Measurements from ENCODE around the gene APBB2.

APBB2 gene

GRCh38 chr4:40890764-40891163 is 323.6 kb downstream of the APBB2 start:
- H3K4me3 ChIP-seq (ENCODE audit: low read length) = no peak overlapping the region
- H3K27me3 ChIP-seq (ENCODE audit: control insufficient read depth, insufficient read depth, low read length) = no peaks in the 10 kb centered on the region
- H3K9ac ChIP-seq (ENCODE audit: low read length) = no peak overlapping the region
- no peaks in the 10 kb centered on the region for H3K36me3 ChIP-seq (ENCODE audit: control insufficient read depth, low read depth, low read length)
- no peaks in the 10 kb centered on the region for H3K9me3 ChIP-seq (ENCODE audit: control insufficient read depth, low read depth, low read length)
- H3K27ac ChIP-seq (ENCODE audit: low read length) = no peak overlapping the region
- no peaks in the 10 kb centered on the region for H3K4me1 ChIP-seq (ENCODE audit: control insufficient read depth, low read depth, low read length)

GRCh38 chr4:40890199-40890598 is 324.1 kb downstream of the APBB2 start:
- Histone ChIP-seq H3K36me3 (ENCODE audit: control insufficient read depth, low read depth, low read length) (no peaks in the 10 kb centered on the region), H3K27ac (ENCODE audit: low read length) (no peak overlapping the region), H3K27me3 (ENCODE audit: control insufficient read depth, insufficient read depth, low read length) (no peaks in the 10 kb centered on the region)

GRCh38 chr4:40888933-40889332 is 325.4 kb downstream of the APBB2 start:
- no peak overlapping the region for H3K4me3 ChIP-seq (ENCODE audit: low read length)
- H3K27ac ChIP-seq (ENCODE audit: low read length) = no peak overlapping the region
- H3K9ac ChIP-seq (ENCODE audit: low read length) = no peak overlapping the region
- H3K9me3 ChIP-seq (ENCODE audit: control insufficient read depth, low read depth, low read length) = no peaks in the 10 kb centered on the region
- H3K27me3 ChIP-seq (ENCODE audit: control insufficient read depth, insufficient read depth, low read length) = no peaks in the 10 kb centered on the region
- no peaks in the 10 kb centered on the region for H3K36me3 ChIP-seq (ENCODE audit: control insufficient read depth, low read depth, low read length)
- no peaks in the 10 kb centered on the region for H3K4me1 ChIP-seq (ENCODE audit: control insufficient read depth, low read depth, low read length)

More at GRCh38 chr4:40890199-40890598, 324.1 kb downstream of the APBB2 start:
- Histone ChIP-seq H3K4me1 (ENCODE audit: control insufficient read depth, low read depth, low read length) (no peaks in the 10 kb centered on the region), H3K9me3 (ENCODE audit: control insufficient read depth, low read depth, low read length) (no peaks in the 10 kb centered on the region), H3K4me3 (ENCODE audit: low read length) (no peak overlapping the region), H3K9ac (ENCODE audit: low read length) (no peak overlapping the region)

- Histone ChIP-seq H3K27ac (ENCODE audit: low read length) (no peak overlapping the region), H3K27me3 (ENCODE audit: control insufficient read depth, insufficient read depth, low read length) (no peaks in the 10 kb centered on the region), H3K4me3 (ENCODE audit: low read length) (no peak overlapping the region), H3K36me3 (ENCODE audit: control insufficient read depth, low read depth, low read length) (no peaks in the 10 kb centered on the region), H3K9ac (ENCODE audit: low read length) (no peak overlapping the region), H3K9me3 (ENCODE audit: control insufficient read depth, low read depth, low read length) (no peaks in the 10 kb centered on the region), H3K4me1 (ENCODE audit: control insufficient read depth, low read depth, low read length) (no peaks in the 10 kb centered on the region)
Measured at GRCh38 chr4:40887764-40888131, 326.6 kb downstream of the APBB2 start.

- H3K9me3 ChIP-seq (ENCODE audit: control insufficient read depth, low read depth, low read length) = no peaks in the 10 kb centered on the region
- no peak overlapping the region for H3K4me3 ChIP-seq (ENCODE audit: low read length)
- H3K27ac ChIP-seq (ENCODE audit: low read length) = no peak overlapping the region
- no peaks in the 10 kb centered on the region for H3K36me3 ChIP-seq (ENCODE audit: control insufficient read depth, low read depth, low read length)
- H3K27me3 ChIP-seq (ENCODE audit: control insufficient read depth, insufficient read depth, low read length) = no peaks in the 10 kb centered on the region
- no peaks in the 10 kb centered on the region for H3K4me1 ChIP-seq (ENCODE audit: control insufficient read depth, low read depth, low read length)
- H3K9ac ChIP-seq (ENCODE audit: low read length) = no peak overlapping the region
Measured at GRCh38 chr4:40886931-40887763, 327.2 kb downstream of the APBB2 start.

GRCh38 chr4:40881851-40882250 is 332.5 kb downstream of the APBB2 start:
- no peaks in the 10 kb centered on the region for H3K9me3 ChIP-seq (ENCODE audit: control insufficient read depth, low read depth, low read length)
- H3K27ac ChIP-seq (ENCODE audit: low read length) = no peak overlapping the region
- H3K4me3 ChIP-seq (ENCODE audit: low read length) = no peak overlapping the region
- no peaks in the 10 kb centered on the region for H3K27me3 ChIP-seq (ENCODE audit: control insufficient read depth, insufficient read depth, low read length)
- no peak overlapping the region for H3K9ac ChIP-seq (ENCODE audit: low read length)
- no peaks in the 10 kb centered on the region for H3K4me1 ChIP-seq (ENCODE audit: control insufficient read depth, low read depth, low read length)
- H3K36me3 ChIP-seq (ENCODE audit: control insufficient read depth, low read depth, low read length) = no peaks in the 10 kb centered on the region

GRCh38 chr4:40881096-40881495 is 333.2 kb downstream of the APBB2 start:
- Histone ChIP-seq H3K9me3 (ENCODE audit: control insufficient read depth, low read depth, low read length) (no peaks in the 10 kb centered on the region), H3K9ac (ENCODE audit: low read length) (no peak overlapping the region), H3K4me1 (ENCODE audit: control insufficient read depth, low read depth, low read length) (no peaks in the 10 kb centered on the region), H3K27ac (ENCODE audit: low read length) (no peak overlapping the region), H3K4me3 (ENCODE audit: low read length) (no peak overlapping the region), H3K36me3 (ENCODE audit: control insufficient read depth, low read depth, low read length) (no peaks in the 10 kb centered on the region), H3K27me3 (ENCODE audit: control insufficient read depth, insufficient read depth, low read length) (no peaks in the 10 kb centered on the region)

GRCh38 chr4:40878548-40879055 is 335.7 kb downstream of the APBB2 start:
- Histone ChIP-seq H3K27ac (ENCODE audit: low read length) (no peak overlapping the region), H3K27me3 (ENCODE audit: control insufficient read depth, insufficient read depth, low read length) (no peaks in the 10 kb centered on the region), H3K9ac (ENCODE audit: low read length) (no peak overlapping the region), H3K9me3 (ENCODE audit: control insufficient read depth, low read depth, low read length) (no peaks in the 10 kb centered on the region), H3K36me3 (ENCODE audit: control insufficient read depth, low read depth, low read length) (no peaks in the 10 kb centered on the region), H3K4me3 (ENCODE audit: low read length) (no peak overlapping the region), H3K4me1 (ENCODE audit: control insufficient read depth, low read depth, low read length) (peaks cover 9% of the 10 kb centered on the region)

GRCh38 chr4:40877081-40877480 is 337.3 kb downstream of the APBB2 start:
- Histone ChIP-seq H3K36me3 (ENCODE audit: control insufficient read depth, low read depth, low read length) (no peaks in the 10 kb centered on the region), H3K4me1 (ENCODE audit: control insufficient read depth, low read depth, low read length) (peaks cover 9% of the 10 kb centered on the region), H3K27me3 (ENCODE audit: control insufficient read depth, insufficient read depth, low read length) (no peaks in the 10 kb centered on the region), H3K27ac (ENCODE audit: low read length) (no peak overlapping the region), H3K9ac (ENCODE audit: low read length) (no peak overlapping the region), H3K9me3 (ENCODE audit: control insufficient read depth, low read depth, low read length) (no peaks in the 10 kb centered on the region), H3K4me3 (ENCODE audit: low read length) (no peak overlapping the region)

GRCh38 chr4:40875507-40876150 is 338.7 kb downstream of the APBB2 start:
- H3K9me3 ChIP-seq (ENCODE audit: control insufficient read depth, low read depth, low read length) = no peaks in the 10 kb centered on the region
- H3K27ac ChIP-seq (ENCODE audit: low read length) = no peak overlapping the region
- peaks cover 9% of the 10 kb centered on the region for H3K4me1 ChIP-seq (ENCODE audit: control insufficient read depth, low read depth, low read length)
- H3K9ac ChIP-seq (ENCODE audit: low read length) = no peak overlapping the region
- no peak overlapping the region for H3K4me3 ChIP-seq (ENCODE audit: low read length)
- H3K36me3 ChIP-seq (ENCODE audit: control insufficient read depth, low read depth, low read length) = no peaks in the 10 kb centered on the region
- no peaks in the 10 kb centered on the region for H3K27me3 ChIP-seq (ENCODE audit: control insufficient read depth, insufficient read depth, low read length)

GRCh38 chr4:40874901-40875300 is 339.4 kb downstream of the APBB2 start:
- Histone ChIP-seq H3K36me3 (ENCODE audit: control insufficient read depth, low read depth, low read length) (no peaks in the 10 kb centered on the region), H3K27me3 (ENCODE audit: control insufficient read depth, insufficient read depth, low read length) (no peaks in the 10 kb centered on the region), H3K9me3 (ENCODE audit: control insufficient read depth, low read depth, low read length) (no peaks in the 10 kb centered on the region), H3K27ac (ENCODE audit: low read length) (no peak overlapping the region), H3K4me3 (ENCODE audit: low read length) (no peak overlapping the region), H3K4me1 (ENCODE audit: control insufficient read depth, low read depth, low read length) (peaks cover 9% of the 10 kb centered on the region), H3K9ac (ENCODE audit: low read length) (no peak overlapping the region)

- no peaks in the 10 kb centered on the region for H3K9me3 ChIP-seq (ENCODE audit: control insufficient read depth, low read depth, low read length)
- H3K36me3 ChIP-seq (ENCODE audit: control insufficient read depth, low read depth, low read length) = no peaks in the 10 kb centered on the region
- H3K9ac ChIP-seq (ENCODE audit: low read length) = no peak overlapping the region
- no peaks in the 10 kb centered on the region for H3K27me3 ChIP-seq (ENCODE audit: control insufficient read depth, insufficient read depth, low read length)
- no peak overlapping the region for H3K27ac ChIP-seq (ENCODE audit: low read length)
- H3K4me1 ChIP-seq (ENCODE audit: control insufficient read depth, low read depth, low read length) = peaks cover 9% of the 10 kb centered on the region
- H3K4me3 ChIP-seq (ENCODE audit: low read length) = no peak overlapping the region
Measured at GRCh38 chr4:40874331-40874730, 340.0 kb downstream of the APBB2 start.

All from iPS-18a (cell line).